HEK293 (cell line): ENCODE data around the gene POLE3.

ENCODE experiments used
- ZBTB21 ChIP-seq: fragments of 450-650 bp; formaldehyde crosslinking; IDR thresholded peaks from 2 replicates; pipeline ENCODE4 v1.5.1; 2017; ENCODE audit warnings: missing biosample characterization, missing genetic modification characterization
- TF ChIP-seq, protein P1 (sequence below): fragments of 450-650 bp; formaldehyde crosslinking; IDR thresholded peaks from 2 replicates; pipeline ENCODE4 v1.5.1; 2016; ENCODE audit warnings: missing biosample characterization, missing genetic modification characterization

GRCh38 chr9:113360242-113360842, 50.1 kb downstream of the POLE3 start:
- no peak for TF ChIP-seq ZBTB21
- TF ChIP-seq, protein P1, sequence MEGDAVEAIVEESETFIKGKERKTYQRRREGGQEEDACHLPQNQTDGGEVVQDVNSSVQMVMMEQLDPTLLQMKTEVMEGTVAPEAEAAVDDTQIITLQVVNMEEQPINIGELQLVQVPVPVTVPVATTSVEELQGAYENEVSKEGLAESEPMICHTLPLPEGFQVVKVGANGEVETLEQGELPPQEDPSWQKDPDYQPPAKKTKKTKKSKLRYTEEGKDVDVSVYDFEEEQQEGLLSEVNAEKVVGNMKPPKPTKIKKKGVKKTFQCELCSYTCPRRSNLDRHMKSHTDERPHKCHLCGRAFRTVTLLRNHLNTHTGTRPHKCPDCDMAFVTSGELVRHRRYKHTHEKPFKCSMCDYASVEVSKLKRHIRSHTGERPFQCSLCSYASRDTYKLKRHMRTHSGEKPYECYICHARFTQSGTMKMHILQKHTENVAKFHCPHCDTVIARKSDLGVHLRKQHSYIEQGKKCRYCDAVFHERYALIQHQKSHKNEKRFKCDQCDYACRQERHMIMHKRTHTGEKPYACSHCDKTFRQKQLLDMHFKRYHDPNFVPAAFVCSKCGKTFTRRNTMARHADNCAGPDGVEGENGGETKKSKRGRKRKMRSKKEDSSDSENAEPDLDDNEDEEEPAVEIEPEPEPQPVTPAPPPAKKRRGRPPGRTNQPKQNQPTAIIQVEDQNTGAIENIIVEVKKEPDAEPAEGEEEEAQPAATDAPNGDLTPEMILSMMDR (tag by site-specific recombination): no peak
